Peyer's patch (tissue), 4 donors: ENCODE results near the gene CYFIP1. TPM values are rescaled to one million over a fixed set of nuclear protein-coding genes. Genes with fewer than 3 reads are reported as not detected.

ENCODE experiments used
- DNase-seq, 3 donors: peaks; one replicate each; pipeline ENCODE4 v3.0.0-alpha.2; 2017 to 2019
- H3K27ac ChIP-seq, 4 donors: fragments of 200-600 bp; sonication (generic); one replicate each; pipeline ENCODE4 v1.5.1; 2016 to 2019
- H3K27me3 ChIP-seq, 2 donors: fragments of 200-600 bp; sonication (generic); one replicate each; pipeline ENCODE4 v1.5.1; 2019
- H3K36me3 ChIP-seq, 3 donors: fragments of 200-600 bp; sonication (generic); one replicate each; pipeline ENCODE4 v1.5.1; 2016 to 2019
- H3K4me1 ChIP-seq, 4 donors: fragments of 200-600 bp; sonication (generic); one replicate each; pipeline ENCODE4 v1.5.1; 2016 to 2019
- H3K4me3 ChIP-seq, 4 donors: fragments of 200-600 bp; sonication (generic); 1 replicate in 3 of 4; 2 replicates in 1 of 4; pipeline ENCODE4 v1.5.1; 2016 to 2019; ENCODE audit warnings: mild to moderate bottlenecking in 1 of 4
- H3K9me3 ChIP-seq, 4 donors: fragments of 200-600 bp; sonication (generic); one replicate each; pipeline ENCODE4 v1.5.1; 2016 to 2019; ENCODE audit warnings: mild to moderate bottlenecking in 1 of 4
- CTCF ChIP-seq, 6 experiments: fragments of 450-650 bp in 4 of 6; fragments of 200-600 bp in 2 of 6; sonication (generic) in 1 of 6; IDR thresholded peaks; one replicate each; pipeline ENCODE4 v1.5.1; 2017 to 2019; ENCODE audit warnings: antibody characterized with exemption in 6 of 6, mild to moderate bottlenecking in 3 of 6, moderate library complexity in 1 of 6
- POLR2A ChIP-seq, 2 donors: fragments of 450-650 bp; IDR thresholded peaks; one replicate each; pipeline ENCODE4 v1.5.1; 2017; ENCODE audit warnings: antibody characterized with exemption in 2 of 2, mild to moderate bottlenecking in 2 of 2, moderate library complexity in 2 of 2
- total RNA-seq, 4 donors: library from RNA; depleted of rRNA; stranded (reverse); fragments of >200 nt; gene quantifications; one replicate each; pipeline ENCODE4 v1.1.0, GENCODE V29; 2016

CYFIP1 gene
- total RNA-seq, 4 donors from 2014 or later = 61.9 to 139 (median 117) TPM

DNA sequence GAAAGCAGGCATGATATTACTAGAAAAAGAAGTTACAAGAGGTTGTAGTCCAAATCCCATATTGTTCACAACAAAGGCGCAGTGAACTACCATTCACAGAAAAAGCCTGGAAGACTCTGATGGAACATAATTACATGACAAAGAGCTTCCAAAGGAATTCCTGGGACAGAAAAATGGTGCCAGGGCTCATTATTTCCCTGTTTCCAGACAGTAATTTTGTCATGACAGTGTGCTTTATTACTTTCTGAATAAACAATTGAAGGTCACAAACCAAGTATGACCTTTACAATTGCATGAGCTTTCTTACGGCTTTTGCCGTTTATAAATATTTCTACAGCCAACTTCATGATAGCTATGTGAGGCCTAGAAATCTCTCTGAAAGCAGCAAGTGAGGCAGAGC, 61.0 kb downstream of the CYFIP1 start:
- no peaks in the 10 kb centered on the region for H3K4me1 ChIP-seq
- no peak overlapping the region for H3K27ac ChIP-seq
- H3K27me3 ChIP-seq = no peaks in the 10 kb centered on the region
- H3K9me3 ChIP-seq = no peaks in the 10 kb centered on the region
- DNase-seq = no peak
- peaks cover 0 to 69% (median 0%) of the 10 kb centered on the region in 3 donors for H3K36me3 ChIP-seq
- TF ChIP-seq CTCF (IDR thresholded peaks at IDR 0.05) = no peak
- no peak for TF ChIP-seq POLR2A (IDR thresholded peaks at IDR 0.05)
- H3K4me3 ChIP-seq = no peak overlapping the region

GRCh38 chr15:22918596-22919140, 61.5 kb downstream of the CYFIP1 start:
- TF ChIP-seq CTCF (IDR thresholded peaks at IDR 0.05) (no peak), POLR2A (IDR thresholded peaks at IDR 0.05) (no peak)

GRCh38 chr15:22918056-22918455, 62.1 kb downstream of the CYFIP1 start:
- DNase-seq = no peak
- no peaks in the 10 kb centered on the region for H3K4me1 ChIP-seq
- no peak for TF ChIP-seq POLR2A (IDR thresholded peaks at IDR 0.05)
- TF ChIP-seq CTCF (IDR thresholded peaks at IDR 0.05) = no peak
- peaks cover 0 to 71% (median 0%) of the 10 kb centered on the region in 3 donors for H3K36me3 ChIP-seq
- H3K27ac ChIP-seq = no peak overlapping the region
- H3K27me3 ChIP-seq = no peaks in the 10 kb centered on the region
- no peaks in the 10 kb centered on the region for H3K9me3 ChIP-seq
- no peak overlapping the region for H3K4me3 ChIP-seq

More at GRCh38 chr15:22918596-22919140, 61.5 kb downstream of the CYFIP1 start:
- Histone ChIP-seq H3K4me3 (no peak overlapping the region), H3K36me3 (peaks cover 0 to 73% (median 0%) of the 10 kb centered on the region in 3 donors), H3K27ac (no peak overlapping the region), H3K9me3 (no peaks in the 10 kb centered on the region), H3K27me3 (no peaks in the 10 kb centered on the region), H3K4me1 (no peaks in the 10 kb centered on the region)
- DNase-seq = no peak

DNA sequence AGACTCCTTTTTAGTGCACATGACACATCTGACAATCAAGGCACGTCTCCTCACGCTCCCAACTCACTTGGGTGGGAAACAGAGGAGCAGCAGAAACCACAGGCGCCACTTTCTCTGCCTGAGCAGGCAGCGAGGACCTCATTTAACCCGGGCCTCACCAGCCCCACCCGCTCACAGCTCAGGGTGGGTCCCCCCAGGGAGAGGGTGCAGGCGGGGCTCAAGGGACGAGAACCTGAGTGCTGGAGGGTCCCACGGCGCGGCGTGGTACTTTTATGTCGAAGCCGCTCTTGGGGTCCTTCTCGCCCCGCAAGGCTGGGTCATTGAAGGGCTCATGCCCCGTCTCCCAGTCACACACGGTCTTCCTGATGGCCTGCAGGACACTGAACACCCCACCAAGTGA, 62.6 kb downstream of the CYFIP1 start:
- Histone ChIP-seq H3K9me3 (no peaks in the 10 kb centered on the region), H3K27me3 (no peaks in the 10 kb centered on the region), H3K36me3 (peaks cover 0 to 74% (median 0%) of the 10 kb centered on the region in 3 donors), H3K27ac (no peak overlapping the region), H3K4me3 (no peak overlapping the region), H3K4me1 (no peaks in the 10 kb centered on the region)
- TF ChIP-seq CTCF (IDR thresholded peaks at IDR 0.05) = no peak
- TF ChIP-seq POLR2A (IDR thresholded peaks at IDR 0.05) = no peak
- DNase-seq = no peak

GRCh38 chr15:22916606-22917350, 63.4 kb downstream of the CYFIP1 start:
- no peaks in the 10 kb centered on the region for H3K27me3 ChIP-seq
- H3K36me3 ChIP-seq = peaks cover 0 to 74% (median 0%) of the 10 kb centered on the region in 3 donors
- H3K9me3 ChIP-seq = no peaks in the 10 kb centered on the region
- H3K4me3 ChIP-seq = no peak overlapping the region
- no peak for TF ChIP-seq CTCF (IDR thresholded peaks at IDR 0.05)
- H3K27ac ChIP-seq = no peak overlapping the region
- H3K4me1 ChIP-seq = no peaks in the 10 kb centered on the region
- DNase-seq = no peak
